K562 (cell line): ENCODE results near the gene LRP1. TPM values are rescaled to one million over a fixed set of nuclear protein-coding genes. Genes with fewer than 3 reads are reported as not detected.

Source experiments
- ARID3A ChIP-seq: IDR thresholded peaks from 2 replicates; pipeline ENCODE4 v1.6.1; 2012; ENCODE audit warnings: low read depth, low read length, improper control_type of control experiment, borderline replicate concordance
- FOXK2 ChIP-seq, 2 experiments: fragments of 450-650 bp; IDR thresholded peaks in 1 of 2; conservative IDR thresholded peaks in 1 of 2; 2 replicates each; pipeline ENCODE4 v1.6.1; 2016; ENCODE audit warnings: low read depth in 2 of 2, mild to moderate bottlenecking in 1 of 2
- HNRNPUL1 ChIP-seq: fragments of 200-400 bp; formaldehyde crosslinking; IDR thresholded peaks from 2 replicates; pipeline ENCODE4 v1.6.1; 2017; ENCODE audit warnings: low read length
- MGA ChIP-seq: fragments of 450-650 bp; IDR thresholded peaks from 2 replicates; pipeline ENCODE4 v1.6.1; 2016; ENCODE audit warnings: mild to moderate bottlenecking, moderate library complexity
- PHB2 ChIP-seq: fragments of 450-650 bp; IDR thresholded peaks from 2 replicates; pipeline ENCODE4 v1.6.1; 2017; ENCODE audit warnings: low read depth
- PRPF4 ChIP-seq: fragments of 200-400 bp; formaldehyde crosslinking; IDR thresholded peaks from one replicate; pipeline ENCODE4 v1.6.1; 2017; ENCODE audit warnings: low read length, low read depth, mild to moderate bottlenecking; ENCODE audit not compliant: insufficient read depth, poor library complexity, severe bottlenecking
- ZNF175 ChIP-seq: fragments of 200-800 bp; sonication (Bioruptor generic); IDR thresholded peaks from 2 replicates; pipeline ENCODE4 v1.6.1; 2016; ENCODE audit warnings: low read depth, mild to moderate bottlenecking, missing genetic modification characterization, missing compliant biosample characterization
- polyA plus RNA-seq, 8 experiments: library from polyadenylated mRNA; depleted of rRNA in 4 of 8; stranded (reverse) in 5 of 8; unstranded in 3 of 8; fragments of >200 nt; fragmentation: Nextera tagmentation in 2 of 8; fragmentation: Illumina TruSeq in 1 of 8; extraction: Ambion mirVana in 2 of 8; extraction: Trizol in 1 of 8; gene quantifications; 2 replicates each; pipeline versions ENCODE4 v1.2.1 to v1.2.3, GENCODE V29; 2011 to 2014; ENCODE audit warnings: inconsistent platforms in 1 of 8, missing spikeins in 1 of 8
- total RNA-seq, 7 experiments: library from RNA; depleted of rRNA in 6 of 7; stranded (reverse); fragments of >200 nt in 6 of 7; fragmentation: Illumina TruSeq in 2 of 7; extraction: Trizol in 2 of 7; gene quantifications; 2 replicates each; pipeline versions ENCODE4 v1.2.1 to v1.2.3, GENCODE V29; 2011 to 2021; ENCODE audit warnings: low replicate concordance in 1 of 7
- TF ChIP-seq, protein P1 (sequence below): fragments of 200-800 bp; sonication (Bioruptor generic); IDR thresholded peaks from 2 replicates; pipeline ENCODE4 v1.6.1; 2016; ENCODE audit warnings: missing genetic modification characterization, missing compliant biosample characterization

The LRP1 gene
- total and polyA plus RNA-seq, 9 of the 15 experiments (the other 6 are each of a cell fraction or from before 2014, with no cell fraction given) = 0.04 to 0.64 (median 0.19) TPM; not detected in 2

DNA sequence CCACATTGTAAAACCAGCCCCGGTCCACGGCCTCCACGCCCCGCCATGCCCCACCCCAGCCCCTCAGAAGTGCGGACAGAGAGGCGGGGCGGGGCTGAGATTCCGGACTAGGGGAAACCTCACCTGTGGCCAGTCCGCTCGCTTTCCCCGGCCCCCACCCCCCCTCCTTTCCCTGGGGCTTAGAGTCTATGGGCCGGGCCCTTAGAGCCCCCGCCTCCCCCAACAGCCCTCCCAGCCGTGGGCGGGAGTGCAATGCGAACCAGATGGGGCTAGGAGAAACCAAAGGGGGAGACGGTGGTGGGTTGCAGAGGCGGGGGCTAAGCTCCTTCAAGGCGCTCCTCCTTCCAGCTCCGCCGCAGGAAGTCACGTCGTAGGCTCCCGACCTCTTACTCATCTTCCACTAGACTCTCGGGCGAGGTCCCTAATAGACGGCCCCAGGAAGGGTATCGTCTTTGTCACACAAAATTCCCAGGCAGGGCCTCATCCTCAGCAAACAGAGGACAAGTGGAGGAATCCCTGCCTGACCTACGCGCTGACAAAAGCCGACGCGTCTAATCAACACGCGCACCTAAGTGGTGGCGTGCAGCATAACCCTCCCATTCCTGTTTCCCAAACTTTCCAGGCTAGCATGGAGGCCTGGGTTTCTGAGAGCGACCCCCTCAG, 40.5 kb upstream of the LRP1 start (continued):
- no peak for TF ChIP-seq MGA
- TF ChIP-seq, protein P1, sequence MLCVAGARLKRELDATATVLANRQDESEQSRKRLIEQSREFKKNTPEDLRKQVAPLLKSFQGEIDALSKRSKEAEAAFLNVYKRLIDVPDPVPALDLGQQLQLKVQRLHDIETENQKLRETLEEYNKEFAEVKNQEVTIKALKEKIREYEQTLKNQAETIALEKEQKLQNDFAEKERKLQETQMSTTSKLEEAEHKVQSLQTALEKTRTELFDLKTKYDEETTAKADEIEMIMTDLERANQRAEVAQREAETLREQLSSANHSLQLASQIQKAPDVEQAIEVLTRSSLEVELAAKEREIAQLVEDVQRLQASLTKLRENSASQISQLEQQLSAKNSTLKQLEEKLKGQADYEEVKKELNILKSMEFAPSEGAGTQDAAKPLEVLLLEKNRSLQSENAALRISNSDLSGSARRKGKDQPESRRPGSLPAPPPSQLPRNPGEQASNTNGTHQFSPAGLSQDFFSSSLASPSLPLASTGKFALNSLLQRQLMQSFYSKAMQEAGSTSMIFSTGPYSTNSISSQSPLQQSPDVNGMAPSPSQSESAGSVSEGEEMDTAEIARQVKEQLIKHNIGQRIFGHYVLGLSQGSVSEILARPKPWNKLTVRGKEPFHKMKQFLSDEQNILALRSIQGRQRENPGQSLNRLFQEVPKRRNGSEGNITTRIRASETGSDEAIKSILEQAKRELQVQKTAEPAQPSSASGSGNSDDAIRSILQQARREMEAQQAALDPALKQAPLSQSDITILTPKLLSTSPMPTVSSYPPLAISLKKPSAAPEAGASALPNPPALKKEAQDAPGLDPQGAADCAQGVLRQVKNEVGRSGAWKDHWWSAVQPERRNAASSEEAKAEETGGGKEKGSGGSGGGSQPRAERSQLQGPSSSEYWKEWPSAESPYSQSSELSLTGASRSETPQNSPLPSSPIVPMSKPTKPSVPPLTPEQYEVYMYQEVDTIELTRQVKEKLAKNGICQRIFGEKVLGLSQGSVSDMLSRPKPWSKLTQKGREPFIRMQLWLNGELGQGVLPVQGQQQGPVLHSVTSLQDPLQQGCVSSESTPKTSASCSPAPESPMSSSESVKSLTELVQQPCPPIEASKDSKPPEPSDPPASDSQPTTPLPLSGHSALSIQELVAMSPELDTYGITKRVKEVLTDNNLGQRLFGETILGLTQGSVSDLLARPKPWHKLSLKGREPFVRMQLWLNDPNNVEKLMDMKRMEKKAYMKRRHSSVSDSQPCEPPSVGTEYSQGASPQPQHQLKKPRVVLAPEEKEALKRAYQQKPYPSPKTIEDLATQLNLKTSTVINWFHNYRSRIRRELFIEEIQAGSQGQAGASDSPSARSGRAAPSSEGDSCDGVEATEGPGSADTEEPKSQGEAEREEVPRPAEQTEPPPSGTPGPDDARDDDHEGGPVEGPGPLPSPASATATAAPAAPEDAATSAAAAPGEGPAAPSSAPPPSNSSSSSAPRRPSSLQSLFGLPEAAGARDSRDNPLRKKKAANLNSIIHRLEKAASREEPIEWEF (CRISPR knock-in tag) = no peak
- no peak for TF ChIP-seq ARID3A
- 0 out of 4 replicates have a peak, but pooled peaks of 1 of the 2 experiments have one; percentile 5 for TF ChIP-seq FOXK2 (conservative IDR thresholded peaks at IDR 0.05 in 1 of 2, IDR thresholded peaks at IDR 0.05 in 1 of 2; ENCODE audit: low read depth in 2 of 2)
- no peak for TF ChIP-seq PHB2
- TF ChIP-seq ZNF175 (CRISPR knock-in tag) = no peak
- TF ChIP-seq PRPF4 = no peak
- no peak for TF ChIP-seq HNRNPUL1
